Duodenal mucosa (tissue), 2 donors: ENCODE data around the gene DGCR6L.
"Not testable (repeated sequence)": the region's sequence is repeated elsewhere in the genome, so short reads cannot be mapped to it uniquely, and the experiment has no call there.

Experiments used
- H3K27ac ChIP-seq: one replicate; pipeline ENCODE4 v1.7.0; 2013; ENCODE audit warnings: low read depth, low read length
- H3K27me3 ChIP-seq, 2 donors: one replicate each; pipeline ENCODE4 v1.7.0; 2013; ENCODE audit warnings: low read length in 2 of 2, control low read depth in 1 of 2; ENCODE audit not compliant: insufficient read depth in 2 of 2, control insufficient read depth in 1 of 2
- H3K36me3 ChIP-seq, 2 donors: one replicate each; pipeline ENCODE4 v1.7.0; 2013; ENCODE audit warnings: low read length in 2 of 2, control low read depth in 1 of 2; ENCODE audit not compliant: insufficient read depth in 2 of 2, control insufficient read depth in 1 of 2
- H3K4me1 ChIP-seq, 2 donors: one replicate each; pipeline ENCODE4 v1.7.0; 2013; ENCODE audit warnings: low read length in 2 of 2, control low read depth in 1 of 2; ENCODE audit not compliant: insufficient read depth in 2 of 2, control insufficient read depth in 1 of 2
- H3K4me3 ChIP-seq, 2 donors: one replicate each; pipeline ENCODE4 v1.7.0; 2013; ENCODE audit warnings: low read length in 2 of 2, low read depth in 1 of 2
- H3K9ac ChIP-seq, 2 donors: one replicate each; pipeline ENCODE4 v1.7.0; 2013; ENCODE audit warnings: low read length in 2 of 2, low read depth in 1 of 2
- H3K9me3 ChIP-seq, 2 donors: one replicate each; pipeline ENCODE4 v1.7.0; 2013; ENCODE audit warnings: low read length in 2 of 2, control low read depth in 1 of 2; ENCODE audit not compliant: control insufficient read depth in 1 of 2

Gene DGCR6L

GRCh38 chr22:20357967-20358366 is 38.1 kb upstream of the DGCR6L start:
- H3K9ac ChIP-seq, H3K4me1 ChIP-seq, H3K36me3 ChIP-seq, H3K27ac ChIP-seq, H3K9me3 ChIP-seq, H3K27me3 ChIP-seq, H3K4me3 ChIP-seq: not testable (repeated sequence)

DNA sequence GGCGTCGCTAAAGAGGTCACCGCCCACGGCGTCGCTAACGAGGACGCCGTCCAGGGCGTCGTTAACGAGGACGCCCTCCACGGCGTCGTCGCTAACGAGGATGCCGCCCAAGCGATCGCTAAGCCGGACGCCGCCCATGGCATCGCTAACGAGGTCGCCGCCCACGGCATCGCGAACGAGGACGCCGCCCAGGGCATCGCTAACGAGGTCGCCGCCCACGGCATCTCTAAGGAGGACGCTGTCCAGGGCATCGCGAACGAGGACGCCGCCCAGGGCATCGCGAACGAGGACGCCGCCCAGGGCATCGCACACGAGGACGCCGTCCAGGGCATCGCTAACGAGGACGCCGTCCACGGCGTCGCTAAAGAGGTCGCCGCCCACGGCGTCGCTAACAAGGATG is 37.0 kb upstream of the DGCR6L start:
- not testable (repeated sequence) for H3K9ac ChIP-seq, H3K4me3 ChIP-seq, H3K36me3 ChIP-seq, H3K27ac ChIP-seq, H3K27me3 ChIP-seq, H3K4me1 ChIP-seq, H3K9me3 ChIP-seq

DNA sequence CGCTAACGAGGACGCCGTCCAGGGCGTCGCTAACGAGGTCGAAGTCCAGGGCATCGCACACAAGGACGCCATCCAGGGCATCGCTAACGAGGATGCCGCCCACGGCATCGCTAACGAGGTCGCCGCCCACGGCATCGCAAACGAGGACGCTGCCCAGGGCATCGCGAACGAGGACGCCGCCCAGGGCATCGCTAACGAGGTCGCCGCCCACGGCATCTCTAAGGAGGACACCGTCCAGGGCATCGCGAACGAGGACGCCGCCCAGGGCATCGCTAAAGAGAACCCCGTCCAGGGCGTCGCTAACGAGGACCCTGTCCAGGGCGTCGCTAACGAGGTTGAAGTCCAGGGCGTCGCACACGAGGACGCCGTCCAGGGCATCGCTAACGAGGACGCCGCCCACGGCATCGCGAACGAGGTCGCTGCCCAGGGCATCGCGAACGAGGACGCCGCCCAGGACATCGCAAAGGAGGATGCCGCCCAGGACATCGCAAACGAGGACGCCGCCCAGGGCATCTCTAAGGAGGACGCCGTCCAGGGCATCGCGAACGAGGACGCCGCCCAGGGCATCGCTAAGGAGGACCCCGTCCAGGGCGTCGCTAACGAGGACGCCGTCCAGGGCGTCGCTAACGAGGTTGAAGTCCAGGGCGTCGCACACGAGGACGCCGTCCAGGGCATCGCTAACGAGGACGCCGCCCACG is 36.2 kb upstream of the DGCR6L start:
- H3K9ac ChIP-seq, H3K4me3 ChIP-seq, H3K27me3 ChIP-seq, H3K36me3 ChIP-seq, H3K4me1 ChIP-seq, H3K9me3 ChIP-seq, H3K27ac ChIP-seq: not testable (repeated sequence)

DNA sequence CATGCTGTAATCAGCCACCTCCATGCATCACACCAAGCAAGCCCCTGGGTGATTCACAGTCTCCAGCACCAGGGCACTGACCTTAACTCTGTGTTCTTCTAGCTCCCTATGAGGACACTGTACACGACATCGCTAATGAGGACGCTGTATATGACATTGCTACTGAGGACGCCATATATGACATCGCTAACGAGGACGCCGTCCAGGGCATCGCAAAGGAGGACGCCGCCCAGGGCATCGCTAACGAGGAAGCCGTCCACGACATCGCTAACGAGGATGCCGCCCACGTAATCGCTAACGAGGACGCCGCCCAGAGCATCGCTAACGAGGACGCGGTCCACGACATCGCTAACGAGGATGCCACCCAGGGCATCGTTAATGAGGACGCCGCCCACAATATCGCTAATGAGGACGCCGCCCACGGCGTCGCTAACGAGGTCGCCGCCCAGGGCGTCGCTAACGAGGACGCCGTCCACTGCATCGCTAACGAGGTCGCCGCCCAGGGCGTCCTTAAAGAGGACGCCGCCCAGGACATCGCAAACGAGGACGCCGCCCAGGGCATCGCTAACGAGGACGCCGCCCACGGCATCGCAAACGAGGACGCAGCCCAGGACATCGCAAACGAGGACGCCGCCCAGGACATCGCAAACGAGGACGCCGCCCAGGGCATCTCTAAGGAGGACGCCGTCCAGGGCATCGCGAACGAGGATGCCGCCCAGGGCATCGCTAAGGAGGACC is 34.5 kb upstream of the DGCR6L start:
- no peak overlapping the region for H3K9ac ChIP-seq
- H3K4me1 ChIP-seq: no peaks in the 10 kb centered on the region
- H3K27me3 ChIP-seq: no peaks in the 10 kb centered on the region
- H3K27ac ChIP-seq: no peak overlapping the region
- no peaks in the 10 kb centered on the region for H3K9me3 ChIP-seq
- no peak overlapping the region for H3K4me3 ChIP-seq
- H3K36me3 ChIP-seq: no peaks in the 10 kb centered on the region

DNA sequence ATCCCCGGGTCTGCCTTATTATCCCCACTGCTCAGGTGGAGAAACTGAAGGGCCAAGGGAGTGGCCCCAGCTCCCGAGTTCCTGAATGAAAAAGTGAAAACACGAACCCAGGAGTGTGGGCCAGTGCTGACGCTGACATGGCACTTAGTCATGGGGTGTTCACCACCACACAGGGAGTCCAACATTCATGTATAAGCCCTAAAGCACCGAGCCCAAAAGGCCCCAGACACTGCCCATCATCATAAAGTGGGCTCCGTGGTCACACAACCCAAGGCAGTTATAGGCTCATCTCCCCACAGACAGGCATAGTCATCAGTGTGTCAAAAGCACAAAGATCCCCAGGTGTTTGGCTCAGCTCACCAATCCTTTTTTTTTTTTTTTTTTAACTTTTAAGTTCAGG is 32.7 kb upstream of the DGCR6L start:
- H3K36me3 ChIP-seq, H3K4me3 ChIP-seq, H3K4me1 ChIP-seq, H3K9ac ChIP-seq, H3K27me3 ChIP-seq, H3K9me3 ChIP-seq, H3K27ac ChIP-seq: not testable (repeated sequence)

DNA sequence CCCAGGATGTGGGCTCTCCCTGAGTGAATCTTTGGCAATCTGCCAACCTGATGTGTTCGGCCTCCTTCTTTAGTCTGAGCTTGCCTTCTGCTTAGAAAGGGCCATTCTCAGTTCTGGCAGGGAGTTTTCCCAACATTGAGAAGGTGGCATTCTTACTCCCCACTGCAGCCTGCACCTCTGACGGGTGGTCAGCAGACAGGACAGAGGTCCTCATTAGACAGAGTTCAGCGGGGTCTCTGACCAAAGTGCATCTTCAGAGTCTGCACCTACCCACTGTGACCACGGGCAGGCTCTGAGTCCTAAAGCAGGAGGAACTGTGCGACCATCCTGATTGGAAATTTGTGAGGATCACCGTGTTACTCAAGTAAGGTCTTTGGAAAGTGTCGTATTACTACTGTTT is 26.7 kb upstream of the DGCR6L start:
- not testable (repeated sequence) for H3K27ac ChIP-seq, H3K36me3 ChIP-seq, H3K9me3 ChIP-seq, H3K4me1 ChIP-seq, H3K9ac ChIP-seq, H3K4me3 ChIP-seq, H3K27me3 ChIP-seq

GRCh38 chr22:20338291-20338690 is 18.4 kb upstream of the DGCR6L start:
- H3K36me3 ChIP-seq, H3K9me3 ChIP-seq, H3K27me3 ChIP-seq, H3K4me3 ChIP-seq, H3K9ac ChIP-seq, H3K27ac ChIP-seq, H3K4me1 ChIP-seq: not testable (repeated sequence)

DNA sequence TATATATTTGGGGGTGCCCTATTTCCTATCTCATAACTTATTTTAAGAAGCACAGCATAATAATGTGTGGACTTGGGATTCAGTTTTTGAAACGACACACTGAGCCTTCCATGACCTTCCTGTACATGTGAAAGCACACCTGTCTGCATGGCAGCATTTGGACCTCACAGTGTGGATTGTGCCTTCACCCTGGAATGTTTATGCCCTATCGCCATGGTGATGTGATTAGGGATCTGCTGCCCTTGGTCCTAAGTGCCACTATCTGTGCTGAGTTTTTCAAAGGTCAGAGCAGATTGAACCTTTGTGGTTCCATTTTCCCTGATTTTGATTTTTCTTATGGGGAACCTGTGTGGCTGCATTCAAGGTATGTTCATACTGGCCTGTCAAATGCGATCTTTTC is 17.9 kb upstream of the DGCR6L start:
- H3K4me1 ChIP-seq, H3K36me3 ChIP-seq, H3K9me3 ChIP-seq, H3K27ac ChIP-seq, H3K4me3 ChIP-seq, H3K9ac ChIP-seq, H3K27me3 ChIP-seq: not testable (repeated sequence)

DNA sequence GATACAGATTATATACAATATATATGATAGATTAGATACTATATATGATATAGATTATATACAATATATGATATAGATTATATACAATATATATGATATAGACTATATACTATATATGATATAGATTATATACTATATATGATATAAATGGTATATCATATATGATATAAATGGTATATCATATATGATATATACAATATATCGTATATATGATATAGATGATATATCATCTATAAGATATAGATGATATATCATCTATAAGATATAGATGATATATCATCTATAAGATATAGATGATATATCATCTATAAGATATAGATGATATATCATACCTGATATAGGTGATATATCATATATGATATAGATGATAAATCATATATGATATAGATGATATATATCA is 16.7 kb upstream of the DGCR6L start:
- not testable (repeated sequence) for H3K36me3 ChIP-seq, H3K9ac ChIP-seq, H3K27me3 ChIP-seq, H3K4me3 ChIP-seq, H3K4me1 ChIP-seq, H3K9me3 ChIP-seq, H3K27ac ChIP-seq

GRCh38 chr22:20328569-20328930 is 8.7 kb upstream of the DGCR6L start:
- H3K9me3 ChIP-seq, H3K9ac ChIP-seq: not testable (repeated sequence)

DNA sequence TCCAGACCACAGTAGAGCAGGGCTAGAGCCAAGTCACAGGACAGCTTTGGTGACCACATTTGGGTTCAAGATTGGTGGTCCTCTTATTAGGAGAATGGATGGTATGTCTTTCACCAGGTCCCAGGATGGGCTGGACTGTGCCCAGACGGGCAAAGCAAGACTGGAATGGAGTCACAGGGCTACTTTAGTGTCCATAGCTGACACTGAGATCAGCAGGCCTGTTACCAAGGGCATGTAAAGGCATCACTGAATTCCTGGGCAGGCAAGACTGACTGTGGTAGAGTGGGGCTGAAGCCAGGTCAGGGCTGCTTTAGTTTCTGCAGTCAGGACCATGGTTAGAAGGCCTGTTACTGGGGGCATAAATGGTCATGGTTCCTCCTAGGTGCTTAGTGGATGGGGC is 6.1 kb upstream of the DGCR6L start:
- not testable (repeated sequence) for H3K9me3 ChIP-seq, H3K4me3 ChIP-seq, H3K27me3 ChIP-seq, H3K36me3 ChIP-seq, H3K4me1 ChIP-seq, H3K27ac ChIP-seq, H3K9ac ChIP-seq

More at GRCh38 chr22:20328569-20328930, 8.7 kb upstream of the DGCR6L start:
- H3K4me1 ChIP-seq, H3K27me3 ChIP-seq, H3K36me3 ChIP-seq, H3K4me3 ChIP-seq, H3K27ac ChIP-seq: not testable (repeated sequence)
